SK-N-DZ (cell line): ENCODE data around the gene GPR148.

ENCODE experiments used
- DNase-seq: peaks from one replicate; pipeline ENCODE4 v3.0.0-alpha.2; 2015; ENCODE audit warnings: low spot score

Gene GPR148

DNA sequence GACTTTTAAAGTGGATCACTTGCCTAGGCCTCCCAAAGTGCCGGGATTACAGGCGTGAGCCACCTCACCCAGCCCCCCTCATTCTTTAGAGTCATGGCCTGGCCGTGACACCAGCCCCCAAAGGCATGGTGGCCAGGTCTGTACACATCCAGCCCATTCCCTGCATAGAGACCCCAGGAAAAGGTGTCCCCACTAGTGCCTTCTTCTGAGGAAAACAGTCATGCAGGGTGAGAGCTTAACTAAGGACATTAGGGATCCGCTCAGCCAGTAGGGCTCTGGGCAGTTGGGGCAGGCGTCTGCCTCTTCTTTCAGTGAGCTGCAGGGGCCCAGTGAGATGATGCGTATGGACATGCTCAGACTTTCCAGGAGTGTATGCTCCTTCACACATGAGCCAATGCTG is 20.8 kb downstream of the GPR148 start:
- no peak for DNase-seq

DNA sequence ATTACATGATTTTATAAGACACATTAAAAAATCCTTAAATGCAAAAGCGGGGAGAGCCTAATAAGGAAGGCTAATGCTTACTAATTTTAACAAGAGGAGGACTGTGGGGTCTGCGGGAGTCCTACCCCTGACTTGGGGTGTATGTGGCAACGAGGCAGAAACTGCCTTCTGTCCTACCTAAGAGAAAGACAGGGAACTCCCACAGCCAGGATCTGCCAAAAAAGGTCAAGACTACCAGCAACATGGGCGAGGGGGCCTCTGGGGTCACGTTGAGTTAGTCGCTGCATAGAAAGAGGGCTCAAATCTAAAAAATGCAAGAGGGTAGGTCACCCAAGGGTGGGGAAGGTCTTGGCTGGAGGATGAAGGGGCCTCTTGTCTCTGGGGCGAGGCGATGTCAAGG is 25.9 kb downstream of the GPR148 start:
- no peak for DNase-seq

DNA sequence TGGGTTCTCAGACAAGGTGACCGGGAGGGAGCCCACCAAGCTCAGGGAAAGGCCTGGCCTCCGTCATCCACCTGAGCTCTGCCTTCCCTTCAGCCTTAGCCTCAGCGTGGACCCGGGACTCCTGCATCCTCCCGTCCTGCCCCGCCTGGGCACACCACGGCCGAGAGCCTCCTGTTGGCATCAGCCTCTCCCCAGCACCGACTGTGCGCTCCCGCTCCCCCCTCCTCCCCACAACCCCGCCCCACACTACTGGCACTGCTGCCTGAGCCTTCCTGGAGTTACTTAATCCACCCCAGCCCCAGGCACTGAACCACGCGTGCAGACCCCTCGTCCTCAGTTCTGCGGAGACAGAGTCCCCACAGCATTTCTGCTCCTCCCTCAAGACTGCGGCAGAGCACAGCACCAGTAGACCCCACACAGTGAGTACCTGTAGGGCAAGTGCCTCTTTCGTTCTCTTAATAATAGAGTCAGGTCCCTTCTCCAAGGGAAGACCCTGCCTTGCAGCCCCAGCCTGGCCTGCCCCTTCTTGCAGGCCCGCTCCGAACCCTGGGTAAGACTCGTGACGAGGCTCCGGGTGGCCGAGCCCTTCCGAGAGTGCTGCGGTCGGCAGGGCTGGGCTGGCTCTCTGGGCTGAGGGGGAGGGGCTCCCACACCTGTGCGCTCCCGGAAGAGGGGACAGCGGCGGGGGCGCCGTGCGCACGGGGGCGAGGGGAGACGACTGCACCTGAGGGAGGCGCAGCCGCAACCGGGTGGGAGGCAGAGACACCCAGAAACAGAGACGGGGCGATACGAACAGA is 26.6 kb downstream of the GPR148 start, which contains the start of gene AMER3:
AMER3 (plus strand) TSS at position 285 of the 797 bp plus-strand sequence. CDS start 6,533 bp downstream, outside the sequence.
- DNase-seq: peak; percentile 61

DNA sequence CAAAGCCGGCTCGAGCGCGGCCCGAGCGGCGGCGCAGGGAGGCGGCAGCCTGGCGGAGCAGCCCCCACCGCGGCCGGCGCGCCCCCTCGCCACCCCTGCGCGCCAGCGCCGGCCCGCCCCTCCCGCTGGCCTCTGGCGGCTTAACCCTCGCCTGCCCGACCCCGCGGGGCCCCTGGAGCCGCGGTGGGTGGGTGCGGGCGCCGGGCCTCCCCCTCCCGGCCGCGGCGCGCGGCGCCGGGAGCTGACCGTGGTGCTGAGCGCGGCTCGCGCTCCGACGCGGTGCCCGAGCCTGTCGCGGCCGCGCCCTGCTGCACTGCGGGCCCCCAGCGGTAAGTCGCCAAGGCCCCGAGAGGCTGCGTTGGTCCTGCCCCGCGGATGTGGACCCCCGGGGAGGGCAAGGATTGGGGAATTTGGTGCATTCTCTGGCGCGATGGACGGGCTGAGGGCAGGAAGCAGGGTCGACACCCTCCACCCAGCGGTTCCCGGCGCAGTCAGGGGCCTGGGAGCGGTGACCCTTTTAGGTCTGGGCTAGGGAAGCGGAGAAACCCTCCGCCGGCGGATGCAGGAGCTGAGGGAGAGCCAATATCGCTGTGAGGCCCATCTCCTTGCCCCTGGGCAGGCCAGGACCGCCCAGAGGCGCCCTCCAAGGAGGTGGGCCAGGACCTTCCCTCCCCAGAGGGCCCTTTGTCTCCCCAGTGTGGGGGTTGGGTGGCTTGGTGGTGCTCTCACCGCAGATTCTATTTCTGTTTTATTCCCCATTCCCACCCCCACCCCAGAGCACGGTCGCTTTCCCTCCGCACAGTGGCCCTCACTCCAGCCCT is 27.4 kb downstream of the GPR148 start:
- DNase-seq: peak; percentile 45

DNA sequence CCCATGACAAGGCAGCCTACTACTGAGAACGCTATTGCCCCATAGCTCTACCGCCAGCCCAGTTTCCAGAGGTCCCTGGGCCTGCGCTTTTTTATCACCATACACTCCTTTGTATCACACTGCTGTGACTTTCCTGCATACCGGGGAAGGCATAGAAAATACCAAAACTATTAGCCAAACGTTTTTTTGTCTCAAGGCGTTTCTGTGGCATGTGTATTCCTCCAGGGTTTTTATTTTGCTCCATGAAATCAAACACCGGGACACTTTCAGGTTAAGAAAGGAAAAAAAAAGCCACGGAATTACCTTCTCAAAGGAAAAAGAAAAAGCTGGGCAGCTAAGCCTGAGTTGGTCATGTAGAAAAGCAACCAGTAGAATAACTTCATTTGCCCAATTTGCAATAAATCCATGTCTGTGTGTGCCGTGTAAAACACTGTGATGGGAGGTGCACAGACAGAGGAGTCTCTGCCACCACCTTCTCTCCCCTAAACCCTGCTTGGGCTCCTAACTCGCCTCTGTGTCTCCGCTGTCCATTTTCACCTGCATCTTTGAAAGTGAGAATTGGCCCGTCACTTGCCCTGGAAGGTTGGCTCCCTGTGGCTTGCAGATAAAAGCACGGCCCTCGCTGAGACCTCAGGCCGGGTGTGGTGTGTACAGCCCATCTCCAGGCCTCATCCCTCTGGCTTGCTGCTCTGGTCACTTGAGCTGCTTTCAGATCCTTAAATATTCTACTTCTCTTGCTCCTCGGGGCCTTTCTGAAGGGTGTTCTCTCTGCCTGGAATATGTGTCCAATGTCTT is 28.2 kb downstream of the GPR148 start:
- DNase-seq: no peak

GRCh38 chr2:130759906-130760753 is 31.3 kb downstream of the GPR148 start:
- no peak for DNase-seq

DNA sequence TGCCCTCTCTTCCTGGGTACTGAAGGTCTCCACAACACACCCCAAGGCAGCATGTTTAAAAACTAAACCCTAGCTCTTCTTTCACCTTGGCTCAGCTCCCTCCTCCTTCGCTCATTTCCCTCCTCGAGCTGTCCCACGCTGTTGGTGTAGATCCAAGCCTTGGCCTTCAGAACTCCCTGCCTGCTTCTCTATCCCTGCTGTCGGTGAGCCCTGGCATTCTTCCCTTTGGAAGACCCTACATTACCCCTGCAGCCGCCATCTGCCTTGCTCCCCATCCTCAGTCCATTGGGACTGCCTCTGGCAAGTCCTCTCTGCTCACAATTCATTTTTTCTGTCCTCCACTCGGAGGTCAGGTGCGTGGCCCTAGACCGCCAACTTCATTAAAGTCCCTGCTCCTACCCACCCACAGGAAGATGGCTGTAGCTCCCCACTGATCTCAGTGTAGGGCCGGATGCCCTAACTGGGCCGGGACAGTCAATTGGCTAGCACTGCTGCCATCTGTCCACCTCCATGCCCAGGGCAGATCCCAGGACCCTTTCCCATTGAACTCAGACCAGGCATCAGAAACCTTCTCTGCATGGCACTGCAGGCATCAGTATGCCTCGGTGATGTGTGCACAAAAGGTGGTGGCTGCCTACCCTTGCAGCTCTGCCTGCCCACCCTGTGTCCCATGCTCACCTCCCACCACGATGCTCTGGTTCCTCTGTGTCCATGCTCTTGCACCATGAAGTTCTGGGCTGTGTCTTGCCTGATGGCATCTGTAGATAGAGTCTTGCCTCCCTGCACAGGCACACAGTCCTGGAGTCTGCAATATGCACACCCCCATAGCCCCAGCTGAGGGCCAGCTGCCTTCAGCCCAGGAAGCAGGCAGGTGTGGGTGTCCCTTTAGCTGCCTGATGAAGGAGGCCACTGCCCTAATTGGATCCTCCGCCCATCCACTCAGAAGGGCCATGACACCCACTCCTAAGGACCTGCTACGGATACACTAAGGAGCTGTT is 32.2 kb downstream of the GPR148 start:
- no peak for DNase-seq

DNA sequence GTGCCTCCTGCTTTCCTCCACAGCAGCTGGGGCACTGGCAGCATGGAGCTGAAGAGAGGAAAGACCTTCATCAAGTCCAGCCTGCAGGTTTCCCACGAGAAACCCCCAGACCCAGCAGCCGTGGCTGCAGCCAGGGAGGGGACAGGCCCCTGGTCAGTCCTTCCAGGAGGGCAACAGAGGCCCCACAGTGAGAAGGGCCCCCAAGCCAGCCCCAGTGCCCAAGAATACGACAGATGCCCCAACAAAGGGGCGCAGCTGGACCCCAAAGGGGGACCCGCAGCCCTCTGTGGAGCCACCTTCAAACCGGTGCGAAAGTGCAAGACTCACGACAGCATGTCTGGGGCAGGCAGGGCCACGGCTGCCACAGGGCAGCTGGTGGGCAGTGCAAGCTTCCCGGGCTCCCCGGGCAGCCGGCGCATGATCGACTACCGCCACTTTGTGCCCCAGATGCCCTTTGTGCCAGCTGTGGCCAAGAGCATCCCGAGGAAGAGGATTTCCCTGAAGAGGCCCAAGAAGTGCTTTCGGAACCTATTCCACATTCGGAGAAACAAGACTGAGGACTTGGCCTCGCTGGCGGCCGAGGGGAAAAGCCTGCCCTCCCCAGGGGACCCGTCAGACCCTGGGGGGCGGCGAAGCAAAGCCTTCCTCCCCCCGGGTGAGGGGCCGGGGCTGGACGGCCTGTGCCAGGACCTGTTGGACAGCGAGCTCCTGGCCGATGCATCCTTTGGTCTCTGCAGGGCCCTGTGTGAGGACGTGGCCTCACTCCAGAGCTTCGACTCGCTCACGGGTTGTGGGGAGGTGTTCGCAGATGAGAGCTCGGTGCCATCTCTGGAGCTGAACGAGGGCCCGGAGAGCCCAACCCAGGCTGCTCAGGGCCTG is 33.4 kb downstream of the GPR148 start:
- DNase-seq: no peak

- DNase-seq: no peak
Measured at GRCh38 chr2:130762910-130763385, 34.1 kb downstream of the GPR148 start.

DNA sequence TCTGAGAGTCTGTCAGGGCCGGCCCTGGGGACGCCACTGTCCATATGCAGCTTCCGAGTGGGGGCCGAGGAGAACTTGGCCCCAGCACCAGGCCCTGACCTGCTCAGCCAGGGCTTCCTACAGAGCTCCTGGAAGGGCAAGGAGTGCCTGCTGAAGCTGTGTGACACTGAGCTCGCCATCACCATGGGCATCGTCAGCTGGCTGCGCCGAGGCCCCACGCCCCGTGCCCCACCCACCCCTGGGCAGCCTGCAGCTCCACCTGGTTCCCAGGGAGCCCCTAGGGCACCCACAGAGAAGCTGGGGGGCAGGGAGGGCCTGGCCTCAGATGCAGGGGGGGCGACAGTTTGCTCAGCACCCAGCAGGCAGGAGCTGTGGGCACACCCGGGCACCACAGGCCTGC is 34.5 kb downstream of the GPR148 start:
- DNase-seq: no peak

DNA sequence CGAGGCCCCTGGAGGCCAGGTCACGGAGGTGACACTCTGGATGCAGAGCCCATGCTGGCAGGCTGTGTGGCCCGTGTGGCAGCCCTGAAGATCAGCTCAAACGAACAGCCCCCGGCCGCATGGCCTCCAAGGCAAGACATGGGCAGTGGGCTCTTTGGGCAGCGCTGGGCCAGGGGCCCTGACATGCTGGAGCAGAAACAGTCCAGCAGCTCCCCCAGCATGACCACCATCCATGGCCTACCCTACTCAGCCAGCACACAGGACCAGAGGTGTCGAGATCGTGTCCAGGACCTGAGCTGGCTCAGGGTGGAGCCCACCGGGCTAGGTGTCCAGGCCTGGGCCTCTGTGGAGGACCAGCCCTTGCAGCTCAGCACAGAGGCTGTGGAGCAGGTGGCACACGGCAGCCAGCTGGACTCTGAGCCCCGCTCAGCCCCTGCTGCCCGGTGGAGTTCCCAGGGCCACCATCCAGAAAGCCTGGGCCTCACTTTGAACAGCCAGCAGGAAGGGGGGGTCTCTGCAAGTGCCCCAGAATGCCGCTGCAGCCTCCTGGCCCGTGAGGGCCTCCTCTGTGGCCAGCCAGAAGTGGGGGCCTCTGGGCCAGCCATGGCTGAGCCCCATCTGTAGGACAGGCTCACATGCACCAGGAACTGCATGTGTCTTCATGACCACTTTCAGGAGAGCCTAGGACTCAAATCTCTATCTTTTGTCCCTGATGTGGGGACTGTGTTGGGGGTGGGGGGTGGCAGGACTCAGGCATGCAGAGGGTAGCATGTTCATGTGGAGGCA is 35.4 kb downstream of the GPR148 start:
- DNase-seq: no peak

GRCh38 chr2:130764821-130765115 is 35.9 kb downstream of the GPR148 start:
- no peak for DNase-seq

DNA sequence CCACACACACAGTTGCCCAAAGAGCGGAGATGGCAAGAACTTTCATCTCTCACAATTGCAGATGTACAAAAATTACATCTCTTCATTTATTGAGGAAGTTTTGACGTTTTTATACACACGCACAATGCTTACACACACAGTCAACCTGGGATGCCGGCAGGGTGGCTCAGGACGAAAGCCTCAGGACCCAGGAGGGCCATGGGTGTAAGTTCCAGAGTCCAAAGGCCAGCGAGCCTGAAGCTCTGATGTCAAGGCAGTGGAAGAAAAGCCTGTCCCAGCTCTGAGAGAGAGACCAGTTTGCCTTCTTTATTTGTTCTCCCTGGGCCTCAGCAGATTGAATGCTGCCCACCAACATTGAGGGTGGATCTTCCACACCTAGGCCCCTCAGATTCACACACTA is 36.6 kb downstream of the GPR148 start:
- DNase-seq: no peak

DNA sequence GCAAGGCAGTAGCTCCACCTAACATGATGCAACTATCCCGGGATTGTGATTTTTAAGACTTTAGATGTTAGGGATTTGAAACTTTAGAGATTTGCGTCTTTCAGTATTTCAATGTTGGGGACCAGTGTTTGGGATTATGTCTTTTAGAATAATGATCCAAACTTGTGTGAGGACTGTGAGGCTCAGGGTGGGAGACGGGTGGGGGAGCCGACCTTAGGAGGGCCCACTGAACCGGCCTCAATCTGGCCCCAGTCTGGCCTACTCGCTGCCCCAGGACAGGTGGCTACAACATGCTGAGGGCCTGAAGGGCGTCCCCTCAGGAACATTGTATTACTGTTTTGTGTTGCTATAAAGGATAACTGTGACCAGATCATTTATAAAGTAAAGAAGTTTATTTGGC is 37.2 kb downstream of the GPR148 start:
- DNase-seq: no peak

- no peak for DNase-seq
Measured at GRCh38 chr2:130766711-130767407, 38.0 kb downstream of the GPR148 start.

DNA sequence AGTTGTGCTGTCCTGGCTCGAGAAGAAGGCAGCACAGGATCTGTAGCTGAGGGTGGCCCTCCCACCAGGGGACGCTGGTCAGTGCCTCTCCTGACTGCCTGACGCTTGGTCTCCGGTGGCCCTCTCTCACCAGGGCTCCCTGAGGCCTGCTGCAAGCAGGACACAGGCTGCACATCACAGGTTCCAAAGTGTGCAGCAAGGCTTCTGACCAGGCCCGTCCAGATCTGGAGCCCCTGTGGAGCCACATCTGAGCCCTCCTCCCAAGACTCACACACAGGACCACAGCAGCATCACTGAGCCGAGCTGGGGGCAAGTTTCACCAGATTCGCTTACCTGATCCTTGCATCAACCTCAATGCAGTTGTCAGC is 38.5 kb downstream of the GPR148 start:
- no peak for DNase-seq

DNA sequence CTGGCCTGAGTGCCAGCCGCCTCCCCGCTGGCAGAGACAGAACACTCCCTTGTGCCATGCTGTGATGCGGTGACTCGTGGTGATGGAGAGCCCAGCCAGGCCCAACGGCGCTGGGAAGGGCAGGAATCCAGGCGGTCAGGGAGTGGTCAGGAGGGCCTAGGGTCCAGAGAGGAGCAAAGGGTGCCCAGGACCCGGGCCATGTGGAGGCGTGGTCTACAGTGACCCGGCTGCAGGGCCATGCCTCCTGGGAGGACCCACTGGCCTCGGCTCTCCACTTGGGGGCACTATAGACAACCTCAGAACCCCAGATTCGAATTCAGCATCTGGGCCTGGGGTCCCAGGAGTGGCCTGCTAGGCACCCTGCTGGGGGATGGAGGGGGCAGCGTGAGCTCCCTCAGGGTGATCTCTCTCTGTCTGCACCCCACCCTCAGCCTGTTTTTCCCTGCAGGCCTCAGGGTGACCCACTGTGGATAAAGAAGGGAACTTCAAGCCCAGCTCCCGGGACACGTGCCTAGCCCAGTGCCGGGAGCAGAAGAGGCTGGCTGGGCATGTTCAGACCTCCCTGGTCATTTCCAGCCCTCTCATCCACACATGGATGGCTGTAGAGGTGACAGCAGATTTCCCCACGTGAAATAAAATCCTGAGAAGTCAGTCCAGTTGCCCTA is 39.5 kb downstream of the GPR148 start:
- DNase-seq: no peak
